Measurements from ENCODE around the gene PRR14. TPM values are rescaled to one million over a fixed set of nuclear protein-coding genes. Genes with fewer than 3 reads are reported as not detected.

Gene PRR14
- total and polyA plus RNA-seq, 2 experiments from 2014 or later, result 28.5 to 33.7 TPM

- H3K4me3 ChIP-seq, result peak within 1 kb of the TSS; percentile 95
- peak; percentile 100 for DNase-seq (ENCODE audit: low read depth in 1 of 2, low spot score in 1 of 2)
- no peaks in the 10 kb centered on the region for H3K27me3 ChIP-seq
- H3K4me1 ChIP-seq (ENCODE audit: low read depth), result peaks cover 8% of the 10 kb centered on the region
- peak; percentile 79 for TF ChIP-seq CTCF (IDR thresholded peaks at IDR 0.05; ENCODE audit: low read depth, low read length)
- H3K9me3 ChIP-seq (ENCODE audit: low read depth), result no peaks in the 10 kb centered on the region
- peak within 1 kb of the TSS; percentile 96 for H3K27ac ChIP-seq
- H3K36me3 ChIP-seq, result peaks cover 17% of the 10 kb centered on the region
Measured at GRCh38 chr16:30657866-30658730, 7.3 kb downstream of the PRR14 start, which contains the start of gene FBRS. FBRS (plus strand) TSS chr16:30658431; CDS start chr16:30659519, 1,088 bp downstream.

- Histone ChIP-seq H3K4me1 (ENCODE audit: low read depth) (peaks cover 8% of the 10 kb centered on the region), H3K36me3 (peaks cover 18% of the 10 kb centered on the region), H3K9me3 (ENCODE audit: low read depth) (no peaks in the 10 kb centered on the region), H3K27me3 (no peaks in the 10 kb centered on the region), H3K27ac (peak overlapping the region; percentile 96), H3K4me3 (peak overlapping the region; percentile 95)
- DNase-seq (ENCODE audit: low read depth in 1 of 2, low spot score in 1 of 2), result peak; percentile 93 to 99
- TF ChIP-seq CTCF (IDR thresholded peaks at IDR 0.05; ENCODE audit: low read depth, low read length), result peak; percentile 16
Measured at GRCh38 chr16:30658731-30659506, 8.2 kb downstream of the PRR14 start.

- H3K4me3 ChIP-seq, result peak overlapping the region; percentile 95
- peaks cover 8% of the 10 kb centered on the region for H3K4me1 ChIP-seq (ENCODE audit: low read depth)
- peaks cover 18% of the 10 kb centered on the region for H3K36me3 ChIP-seq
- TF ChIP-seq CTCF (IDR thresholded peaks at IDR 0.05; ENCODE audit: low read depth, low read length), result no peak
- peak overlapping the region; percentile 96 for H3K27ac ChIP-seq
- no peaks in the 10 kb centered on the region for H3K9me3 ChIP-seq (ENCODE audit: low read depth)
- DNase-seq (ENCODE audit: low read depth in 1 of 2, low spot score in 1 of 2), result no peak
- H3K27me3 ChIP-seq, result no peaks in the 10 kb centered on the region
Measured at GRCh38 chr16:30659507-30660423, 9.0 kb downstream of the PRR14 start.

GRCh38 chr16:30660424-30661261 lies 9.9 kb downstream of the PRR14 start:
- Histone ChIP-seq H3K36me3 (peaks cover 22% of the 10 kb centered on the region), H3K27me3 (no peaks in the 10 kb centered on the region), H3K4me3 (peak overlapping the region; percentile 95), H3K27ac (peak overlapping the region; percentile 96), H3K9me3 (ENCODE audit: low read depth) (no peaks in the 10 kb centered on the region), H3K4me1 (ENCODE audit: low read depth) (peaks cover 8% of the 10 kb centered on the region)
- no peak for DNase-seq (ENCODE audit: low read depth in 1 of 2, low spot score in 1 of 2)
- TF ChIP-seq CTCF (IDR thresholded peaks at IDR 0.05; ENCODE audit: low read depth, low read length), result no peak
